Peyer's patch (tissue), 4 donors: ENCODE results near the gene MAP2K4. TPM values are rescaled to one million over a fixed set of nuclear protein-coding genes. Genes with fewer than 3 reads are reported as not detected.

Experiments used
- DNase-seq, 3 donors: peaks; one replicate each; pipeline ENCODE4 v3.0.0-alpha.2; 2017 to 2019
- H3K27ac ChIP-seq, 4 donors: fragments of 200-600 bp; sonication (generic); one replicate each; pipeline ENCODE4 v1.5.1; 2016 to 2019
- H3K27me3 ChIP-seq, 2 donors: fragments of 200-600 bp; sonication (generic); one replicate each; pipeline ENCODE4 v1.5.1; 2019
- H3K36me3 ChIP-seq, 3 donors: fragments of 200-600 bp; sonication (generic); one replicate each; pipeline ENCODE4 v1.5.1; 2016 to 2019
- H3K4me1 ChIP-seq, 4 donors: fragments of 200-600 bp; sonication (generic); one replicate each; pipeline ENCODE4 v1.5.1; 2016 to 2019
- H3K4me3 ChIP-seq, 4 donors: fragments of 200-600 bp; sonication (generic); 1 replicate in 3 of 4; 2 replicates in 1 of 4; pipeline ENCODE4 v1.5.1; 2016 to 2019; ENCODE audit warnings: mild to moderate bottlenecking in 1 of 4
- H3K9me3 ChIP-seq, 4 donors: fragments of 200-600 bp; sonication (generic); one replicate each; pipeline ENCODE4 v1.5.1; 2016 to 2019; ENCODE audit warnings: mild to moderate bottlenecking in 1 of 4
- CTCF ChIP-seq, 6 experiments: fragments of 450-650 bp in 4 of 6; fragments of 200-600 bp in 2 of 6; sonication (generic) in 1 of 6; IDR thresholded peaks; one replicate each; pipeline ENCODE4 v1.5.1; 2017 to 2019; ENCODE audit warnings: antibody characterized with exemption in 6 of 6, mild to moderate bottlenecking in 3 of 6, moderate library complexity in 1 of 6
- POLR2A ChIP-seq, 2 donors: fragments of 450-650 bp; IDR thresholded peaks; one replicate each; pipeline ENCODE4 v1.5.1; 2017; ENCODE audit warnings: antibody characterized with exemption in 2 of 2, mild to moderate bottlenecking in 2 of 2, moderate library complexity in 2 of 2
- total RNA-seq, 4 donors: library from RNA; depleted of rRNA; stranded (reverse); fragments of >200 nt; gene quantifications; one replicate each; pipeline ENCODE4 v1.1.0, GENCODE V29; 2016

MAP2K4 gene
- total RNA-seq, 4 donors from 2014 or later, result 17.7 to 34.7 (median 27.7) TPM

GRCh38 chr17:12077773-12078172 lies 57.1 kb downstream of the MAP2K4 start:
- no peaks in the 10 kb centered on the region for H3K9me3 ChIP-seq
- no peak for TF ChIP-seq CTCF (IDR thresholded peaks at IDR 0.05)
- no peak for TF ChIP-seq POLR2A (IDR thresholded peaks at IDR 0.05)
- no peak for DNase-seq
- H3K36me3 ChIP-seq, result peaks cover 0 to 5% (median 0%) of the 10 kb centered on the region in 3 donors
- H3K4me3 ChIP-seq, result no peak overlapping the region
- no peaks in the 10 kb centered on the region for H3K4me1 ChIP-seq
- H3K27me3 ChIP-seq, result no peaks in the 10 kb centered on the region
- no peak overlapping the region for H3K27ac ChIP-seq

DNA sequence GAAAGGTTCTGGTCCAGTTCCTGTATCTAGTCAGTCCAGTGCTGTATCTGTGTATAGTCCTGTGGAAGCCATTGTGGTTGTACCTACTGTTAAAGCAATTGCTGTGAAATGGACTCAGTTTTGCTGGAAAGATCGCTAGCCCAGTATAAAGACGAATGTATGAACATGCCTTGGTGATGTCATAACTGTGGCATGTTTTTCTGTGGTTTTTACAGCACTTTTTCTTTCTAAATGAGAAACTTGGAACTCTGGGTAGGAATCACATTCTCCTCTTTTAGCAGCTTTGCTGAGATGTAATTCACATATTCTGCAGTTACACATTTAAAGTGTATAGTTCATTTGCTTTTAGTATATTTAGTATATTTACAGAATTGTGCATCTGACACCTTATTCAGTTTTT lies 58.1 kb downstream of the MAP2K4 start:
- no peak for DNase-seq
- no peaks in the 10 kb centered on the region for H3K27me3 ChIP-seq
- H3K9me3 ChIP-seq, result no peaks in the 10 kb centered on the region
- H3K4me3 ChIP-seq, result no peak overlapping the region
- no peak overlapping the region for H3K27ac ChIP-seq
- H3K4me1 ChIP-seq, result no peaks in the 10 kb centered on the region
- H3K36me3 ChIP-seq, result peaks cover 0 to 5% (median 0%) of the 10 kb centered on the region in 3 donors
- TF ChIP-seq CTCF (IDR thresholded peaks at IDR 0.05) (no peak), POLR2A (IDR thresholded peaks at IDR 0.05) (no peak)

GRCh38 chr17:12081720-12082119 lies 61.0 kb downstream of the MAP2K4 start:
- TF ChIP-seq CTCF (IDR thresholded peaks at IDR 0.05), result no peak
- TF ChIP-seq POLR2A (IDR thresholded peaks at IDR 0.05), result no peak
- no peaks in the 10 kb centered on the region for H3K9me3 ChIP-seq
- H3K4me1 ChIP-seq, result no peaks in the 10 kb centered on the region
- no peak for DNase-seq
- no peaks in the 10 kb centered on the region for H3K27me3 ChIP-seq
- peaks cover 0 to 5% (median 0%) of the 10 kb centered on the region in 3 donors for H3K36me3 ChIP-seq
- H3K27ac ChIP-seq, result no peak overlapping the region
- H3K4me3 ChIP-seq, result no peak overlapping the region

DNA sequence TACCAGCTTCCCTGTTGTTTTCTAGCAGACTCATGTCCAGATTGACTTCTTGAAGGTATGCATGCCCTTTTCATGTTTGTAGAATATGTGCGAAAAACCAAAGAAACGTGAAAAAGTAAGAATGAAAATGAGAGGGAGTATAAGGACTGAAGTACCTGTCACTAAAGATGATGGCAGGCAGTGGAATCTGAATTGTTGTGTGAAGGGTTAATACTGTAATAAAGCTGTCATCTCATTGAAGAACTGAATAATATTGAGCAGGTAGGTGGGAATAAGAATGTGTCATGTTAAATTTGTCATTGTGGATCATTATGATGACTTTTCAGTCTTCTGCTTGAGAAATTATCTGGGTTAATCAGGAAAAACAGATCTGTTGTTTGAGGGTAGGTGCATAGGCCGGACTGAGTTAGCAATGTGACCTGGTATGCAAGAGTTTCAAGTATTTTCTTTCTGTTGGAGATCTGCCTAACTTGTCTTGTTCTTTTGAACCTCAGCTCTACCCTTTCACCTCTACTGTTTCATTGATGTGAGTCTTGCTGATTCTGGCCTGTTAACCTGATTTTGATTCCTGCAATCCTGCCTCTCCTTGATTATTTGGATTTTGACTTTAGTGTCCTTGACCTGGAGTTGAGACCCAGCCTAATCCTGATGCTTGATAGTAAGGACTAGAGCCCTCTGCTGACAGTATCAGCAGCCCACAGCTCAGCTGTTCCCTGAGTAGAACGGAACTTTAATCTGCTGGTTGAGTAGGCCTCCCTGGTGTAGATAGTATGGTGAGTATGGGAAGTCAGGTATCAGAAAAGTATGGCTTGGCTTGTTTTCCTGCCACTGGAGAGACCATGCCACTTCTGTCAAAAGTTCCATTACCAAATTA lies 64.6 kb downstream of the MAP2K4 start:
- Histone ChIP-seq H3K27me3 (no peaks in the 10 kb centered on the region), H3K36me3 (peaks cover 0 to 5% (median 0%) of the 10 kb centered on the region in 3 donors), H3K4me1 (no peaks in the 10 kb centered on the region), H3K27ac (no peak overlapping the region), H3K9me3 (no peaks in the 10 kb centered on the region), H3K4me3 (no peak overlapping the region)
- TF ChIP-seq POLR2A (IDR thresholded peaks at IDR 0.05), result no peak
- no peak for TF ChIP-seq CTCF (IDR thresholded peaks at IDR 0.05)
- no peak for DNase-seq

DNA sequence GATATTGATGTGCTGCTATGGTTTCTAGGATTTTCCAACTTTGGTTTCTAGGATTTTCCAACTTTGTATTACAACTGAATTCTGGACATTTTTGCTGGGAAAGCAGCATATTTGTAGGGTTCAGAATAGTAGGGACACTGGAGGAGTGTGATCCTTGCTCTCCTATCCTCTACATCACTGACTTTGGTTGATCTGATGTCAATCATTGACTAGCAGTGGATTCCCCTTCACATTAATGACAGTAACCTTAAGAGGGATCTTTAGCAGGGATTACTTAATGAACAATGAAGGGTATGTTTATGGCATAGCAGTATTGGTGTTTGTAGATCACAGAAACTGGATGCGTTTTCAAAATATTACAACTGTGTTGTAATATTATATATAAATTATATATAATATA lies 67.4 kb downstream of the MAP2K4 start:
- Histone ChIP-seq H3K27me3 (no peaks in the 10 kb centered on the region), H3K4me1 (no peaks in the 10 kb centered on the region), H3K36me3 (no peaks in the 10 kb centered on the region), H3K4me3 (no peak overlapping the region), H3K9me3 (no peaks in the 10 kb centered on the region), H3K27ac (no peak overlapping the region)
- no peak for DNase-seq
- TF ChIP-seq CTCF (IDR thresholded peaks at IDR 0.05), result no peak
- TF ChIP-seq POLR2A (IDR thresholded peaks at IDR 0.05), result no peak
